GM18858 (cell line): ENCODE measurements around the gene CALR.
"Not testable (repeated sequence)": the region's sequence is repeated elsewhere in the genome, so short reads cannot be mapped to it uniquely, and the experiment has no call there.

Source experiments
- ATAC-seq: cut with Tn5 transposase; IDR thresholded peaks from one replicate; pipeline ENCODE4 v1.9.1; 2021; ENCODE audit not compliant: unreplicated experiment

Gene CALR

DNA sequence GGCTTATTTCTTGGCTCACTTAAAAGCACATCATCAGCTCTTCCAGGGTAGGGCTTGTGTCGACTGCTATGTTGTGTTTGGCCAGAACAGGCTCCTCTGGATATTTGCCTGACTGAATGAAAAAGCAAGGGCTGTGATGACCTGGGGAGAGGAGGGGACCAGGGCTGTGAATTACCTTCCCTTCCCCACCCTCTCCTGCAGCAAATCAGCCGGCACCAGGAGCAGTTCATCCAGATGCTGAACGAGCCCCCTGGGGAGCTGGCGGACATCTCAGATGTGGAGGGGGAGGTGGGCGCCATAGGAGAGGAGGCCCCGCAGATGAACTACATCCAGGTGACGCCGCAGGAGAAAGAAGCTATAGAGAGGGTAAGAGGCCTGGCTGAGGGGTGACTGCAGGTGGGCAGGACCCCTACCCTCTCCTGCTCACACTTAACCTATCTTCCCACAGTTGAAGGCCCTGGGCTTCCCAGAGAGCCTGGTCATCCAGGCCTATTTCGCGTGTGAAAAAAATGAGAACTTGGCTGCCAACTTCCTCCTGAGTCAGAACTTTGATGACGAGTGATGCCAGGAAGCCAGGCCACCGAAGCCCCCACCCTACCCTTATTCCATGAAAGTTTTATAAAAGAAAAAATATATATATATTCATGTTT is 14.2 kb downstream of the CALR start:
- ATAC-seq, result no peak

DNA sequence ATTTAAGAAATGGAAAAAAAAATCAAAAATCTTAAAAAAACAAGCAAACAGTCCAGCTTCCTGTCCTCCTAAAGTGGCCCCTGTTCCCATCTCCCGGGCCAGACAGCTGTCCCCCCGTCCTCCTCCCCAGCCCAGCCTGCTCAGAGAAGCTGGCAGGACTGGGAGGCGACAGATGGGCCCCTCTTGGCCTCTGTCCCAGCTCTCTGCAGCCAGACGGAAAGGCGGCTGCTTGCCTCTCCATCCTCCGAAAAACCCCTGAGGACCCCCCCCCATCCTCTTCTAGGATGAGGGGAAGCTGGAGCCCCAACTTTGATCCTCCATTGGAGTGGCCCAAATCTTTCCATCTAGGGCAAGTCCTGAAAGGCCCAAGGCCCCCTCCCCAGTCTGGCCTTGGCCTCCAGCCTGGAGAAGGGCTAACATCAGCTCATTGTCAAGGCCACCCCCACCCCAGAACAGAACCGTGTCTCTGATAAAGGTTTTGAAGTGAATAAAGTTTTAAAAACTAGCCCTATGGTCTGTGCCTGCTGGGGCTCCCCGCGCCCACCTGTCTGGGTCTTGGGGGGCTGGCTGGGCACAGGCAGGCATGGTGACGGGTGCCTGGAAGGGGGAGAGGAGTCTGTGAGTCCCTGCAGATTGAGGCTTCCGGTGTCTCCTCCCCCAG is 14.9 kb downstream of the CALR start:
- no peak for ATAC-seq

DNA sequence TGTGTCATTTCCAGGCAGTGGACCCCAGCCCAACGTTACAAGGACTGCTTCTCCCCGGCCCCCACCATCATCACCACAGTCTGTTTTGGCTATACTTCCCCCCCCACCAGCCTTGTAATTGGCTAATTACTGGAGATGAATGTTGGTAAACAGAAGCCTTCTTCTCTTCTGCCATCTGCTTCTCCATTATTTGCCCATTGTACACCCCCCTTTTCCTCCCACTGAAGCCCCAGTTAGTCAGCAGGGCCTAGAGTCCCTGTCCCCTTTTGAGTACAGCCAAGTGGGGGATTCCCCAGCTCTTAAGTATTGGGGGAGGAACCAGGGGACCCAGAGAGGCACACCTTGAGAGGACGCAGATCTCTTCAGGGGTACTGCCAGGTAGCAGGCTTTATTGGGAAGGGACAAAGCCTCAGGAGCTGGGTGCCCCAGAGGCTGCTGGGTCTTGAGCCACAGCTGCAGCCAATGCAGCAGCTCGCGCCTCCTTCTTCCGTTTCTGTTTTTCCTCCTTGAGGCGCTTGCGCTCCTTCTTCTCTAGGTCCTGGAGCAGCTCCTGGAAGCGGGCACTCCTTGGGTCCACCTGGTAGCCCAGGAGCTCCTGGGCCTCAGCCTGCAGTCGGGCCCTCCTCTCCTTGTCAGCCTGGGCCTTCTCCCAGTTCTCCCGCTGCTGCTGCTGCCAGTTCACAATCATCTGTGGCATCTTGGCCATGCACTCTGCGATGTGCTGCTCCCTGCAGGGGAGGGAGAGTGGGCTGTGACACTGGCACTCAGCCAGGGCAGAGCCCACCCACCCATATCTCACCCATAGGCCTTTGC is 15.6 kb downstream of the CALR start:
- ATAC-seq, result no peak

DNA sequence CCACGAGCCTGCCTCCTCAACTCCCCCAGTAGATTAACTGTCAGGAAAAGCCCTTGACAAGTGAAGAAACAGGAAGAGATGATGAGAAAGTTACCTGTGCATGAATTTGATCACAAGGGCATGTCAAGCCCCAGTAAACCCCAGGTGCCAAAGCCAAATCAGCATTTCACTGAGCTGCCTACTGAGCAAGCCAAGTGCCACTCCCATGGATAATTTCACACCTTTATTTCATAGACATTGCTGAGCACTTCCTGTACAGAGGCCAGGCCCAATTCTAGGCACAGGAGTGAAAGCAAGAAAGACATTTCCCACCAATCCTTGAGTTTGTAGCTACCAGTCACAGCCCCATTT is 16.2 kb downstream of the CALR start:
- ATAC-seq, result no peak

DNA sequence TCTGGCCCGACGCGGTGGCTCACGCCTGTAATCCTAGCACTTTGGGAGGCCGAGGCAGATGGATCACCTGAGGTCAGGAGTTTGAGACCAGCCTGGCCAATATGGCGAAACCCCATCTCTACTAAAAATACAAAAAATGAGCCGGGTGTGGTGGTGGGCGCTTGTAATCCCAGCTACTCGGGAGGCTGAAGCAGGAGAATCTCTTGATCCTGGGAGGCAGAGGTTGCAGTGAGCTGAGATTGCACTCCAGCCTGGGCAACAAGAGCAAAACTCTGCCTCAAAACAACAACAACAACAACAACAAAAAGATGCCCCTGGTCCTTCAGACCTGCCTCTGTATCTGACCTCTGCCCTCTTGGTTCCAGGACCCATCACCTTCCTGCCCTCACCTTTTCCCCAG is 17.2 kb downstream of the CALR start:
- ATAC-seq, result not testable (repeated sequence)

DNA sequence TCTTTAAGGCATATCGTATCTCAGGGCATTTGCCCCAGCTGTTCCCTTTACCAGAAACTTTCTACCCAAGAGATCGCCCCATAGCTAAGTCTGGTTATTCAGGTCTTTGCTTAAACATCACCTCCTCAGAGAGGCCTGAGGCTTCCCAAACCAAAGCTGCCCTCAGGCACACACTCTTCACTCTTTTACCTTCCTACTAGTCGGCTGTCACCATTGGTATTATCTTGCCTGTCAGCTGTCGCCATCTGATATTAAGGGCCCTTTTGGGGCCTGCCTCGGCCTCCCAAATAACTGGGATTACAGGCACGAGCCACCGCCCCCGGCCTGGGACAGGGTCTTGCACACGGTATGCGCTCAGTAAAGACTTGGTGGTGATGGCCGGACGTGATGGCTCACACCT is 17.6 kb downstream of the CALR start:
- ATAC-seq, result no peak

DNA sequence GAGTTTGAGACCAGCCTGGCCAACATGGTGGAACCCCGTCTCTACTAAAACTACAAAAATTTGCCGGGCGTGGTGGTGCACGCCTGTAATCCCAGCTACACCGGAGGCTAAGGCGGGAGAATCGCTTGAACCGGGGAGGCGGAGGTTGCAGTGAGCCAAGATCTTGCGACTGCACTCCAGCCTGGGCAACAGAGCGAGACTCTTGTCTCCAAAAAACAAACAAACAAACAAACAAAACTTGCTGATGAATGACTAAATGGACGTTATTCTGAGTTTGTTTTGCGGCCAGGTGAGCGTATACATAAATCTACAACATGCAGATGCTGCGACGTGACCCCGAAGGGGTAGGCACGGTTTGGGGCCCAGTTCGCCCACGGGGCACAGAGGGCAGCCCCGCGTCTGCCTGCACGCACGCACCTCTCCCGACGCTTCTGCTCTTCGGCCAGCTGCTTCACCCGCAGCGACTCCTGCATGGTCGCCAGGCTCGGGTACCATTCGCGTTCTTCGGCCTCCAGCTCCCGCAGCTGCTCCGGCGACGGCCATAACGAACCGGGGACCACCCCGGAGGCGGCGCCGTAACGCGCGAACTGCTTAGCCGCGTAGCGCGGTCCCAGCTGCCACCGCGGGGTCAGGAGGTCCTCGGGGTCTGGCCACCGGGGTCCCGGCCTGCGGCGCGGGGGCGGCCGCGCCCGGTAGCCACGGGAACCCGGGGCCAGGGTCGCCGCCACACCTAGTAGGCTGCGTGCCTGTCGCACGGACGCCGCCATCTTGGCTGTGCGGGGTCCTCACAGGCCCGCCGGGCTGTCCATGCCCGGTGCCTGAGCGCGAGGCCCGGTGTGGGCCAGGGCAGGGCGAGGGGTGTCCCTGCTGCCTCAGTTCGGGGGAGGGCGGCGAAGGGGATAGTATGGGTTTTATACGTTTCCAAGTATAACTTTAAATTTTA is 18.3 kb downstream of the CALR start, which contains the start of gene GADD45GIP1:
GADD45GIP1 (minus strand) TSS at position 778 of the 943 bp plus-strand sequence; CDS start at position 767, 11 bp downstream.
- ATAC-seq, result no peak

DNA sequence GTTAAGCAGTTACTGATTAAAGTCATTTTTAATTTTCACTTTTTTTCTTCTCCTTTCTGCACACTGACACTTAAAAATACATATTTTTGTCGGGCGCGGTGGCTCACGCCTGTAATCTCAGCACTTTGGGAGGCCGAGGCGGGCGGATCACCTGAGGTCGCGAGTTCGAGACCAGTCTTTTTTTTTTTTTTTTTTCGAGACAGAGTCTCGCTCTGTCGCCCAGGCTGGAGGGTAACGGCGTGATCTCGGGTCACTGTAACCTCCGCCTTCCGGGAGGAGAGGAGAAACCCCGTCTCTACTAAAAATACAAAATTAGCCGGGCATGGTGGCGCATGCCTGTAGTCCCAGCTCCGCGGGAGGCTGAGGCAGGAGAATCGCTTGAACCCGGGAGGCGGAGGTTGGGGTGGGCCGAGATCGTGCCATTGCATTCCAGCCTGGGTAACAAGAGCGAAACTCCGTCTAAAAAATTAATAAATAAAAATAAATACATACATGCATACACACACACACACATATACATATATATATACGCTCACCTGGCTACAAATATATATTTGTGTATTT is 19.1 kb downstream of the CALR start:
- ATAC-seq, result not testable (repeated sequence)

DNA sequence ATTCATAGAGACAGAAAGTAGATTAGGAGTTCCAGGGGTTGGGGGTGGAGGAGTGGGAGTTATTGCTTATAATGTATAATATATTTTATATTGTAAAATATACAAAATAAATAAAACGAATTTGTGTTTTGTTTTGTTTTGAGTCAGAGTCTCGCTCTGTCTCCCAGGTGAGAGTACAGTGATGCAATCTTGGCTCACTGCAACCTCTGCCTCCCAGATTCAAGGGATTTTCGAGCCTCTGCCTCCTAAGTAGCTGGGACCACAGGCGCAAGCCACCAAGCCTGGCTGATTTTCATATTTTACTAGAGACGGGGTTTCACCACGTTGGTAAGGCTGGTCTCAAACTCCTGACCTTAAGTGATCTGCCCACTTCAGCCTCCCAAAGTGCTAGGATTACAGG is 21.1 kb downstream of the CALR start:
- no peak for ATAC-seq

DNA sequence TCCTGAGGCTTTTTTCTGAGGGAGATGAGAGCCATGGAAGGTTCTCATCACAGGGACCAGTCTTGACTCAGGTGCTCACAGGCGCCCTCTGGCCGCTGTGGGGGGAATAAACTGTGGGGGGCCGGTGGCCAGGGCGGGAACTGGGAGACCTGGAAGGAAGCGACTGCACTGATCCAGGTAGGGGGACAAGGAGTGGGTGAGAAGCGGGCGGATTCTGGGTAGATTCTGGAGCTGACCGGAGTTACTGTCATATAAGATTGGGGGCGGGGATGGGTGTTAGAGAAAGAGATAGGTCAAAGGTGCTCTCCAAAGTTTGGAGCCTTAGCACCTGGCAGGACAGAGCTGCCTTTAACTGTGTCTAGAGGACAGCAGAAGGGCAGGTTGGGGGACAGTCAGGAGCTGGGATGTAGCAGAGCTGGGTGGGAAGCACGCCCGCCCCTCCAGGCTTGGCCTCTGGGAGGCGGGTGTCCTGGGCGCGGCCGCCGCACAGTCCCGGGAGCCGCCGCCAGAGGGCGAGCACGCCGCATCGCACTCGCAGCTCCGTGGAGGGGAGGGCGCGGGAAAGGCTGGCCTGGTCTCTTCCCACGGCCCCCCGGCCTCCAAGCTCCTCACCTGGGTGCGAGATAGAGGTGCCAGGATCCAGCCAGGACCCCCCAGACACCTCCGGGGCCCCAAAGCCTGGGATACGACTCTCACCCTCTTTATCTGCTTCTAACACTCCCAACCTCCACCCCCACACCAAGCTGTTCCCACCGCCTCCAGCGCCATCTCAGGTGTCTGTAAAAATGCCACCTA is 26.8 kb downstream of the CALR start:
- ATAC-seq, result no peak

DNA sequence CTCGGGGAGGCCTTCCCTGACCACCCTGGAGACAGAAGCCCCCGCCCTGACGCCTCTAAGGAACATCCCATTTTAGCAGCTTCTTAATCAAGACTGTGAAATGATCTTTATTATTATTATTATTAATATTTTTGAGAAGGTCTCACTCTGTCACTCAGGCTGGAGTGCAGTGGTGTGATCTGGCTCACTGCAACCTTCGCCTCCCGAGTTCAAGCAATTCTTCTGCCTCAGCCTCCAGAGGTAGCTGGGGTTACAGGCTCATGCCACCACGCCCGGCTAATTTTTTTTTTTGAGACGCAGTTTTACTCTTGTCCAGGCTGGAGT is 27.4 kb downstream of the CALR start:
- no peak for ATAC-seq

DNA sequence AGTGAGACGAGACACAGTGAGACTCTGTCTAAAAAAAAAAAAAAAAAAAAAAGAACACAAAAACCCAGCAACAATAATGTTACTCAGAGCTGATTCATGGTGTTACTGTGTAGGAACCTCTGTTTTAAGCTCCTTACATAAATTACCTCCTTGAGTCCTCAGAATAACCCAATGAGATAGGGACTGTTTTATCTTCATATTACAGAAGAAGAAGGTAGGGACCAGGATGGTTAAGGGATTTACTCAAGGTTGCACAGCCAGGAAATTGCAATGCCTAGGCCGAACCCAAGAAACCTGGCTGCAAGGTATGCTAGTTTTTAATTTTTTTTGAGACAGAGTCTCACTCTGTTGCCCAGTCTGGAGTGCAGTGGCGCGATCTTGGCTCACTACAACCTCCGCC is 29.5 kb downstream of the CALR start:
- ATAC-seq, result no peak

DNA sequence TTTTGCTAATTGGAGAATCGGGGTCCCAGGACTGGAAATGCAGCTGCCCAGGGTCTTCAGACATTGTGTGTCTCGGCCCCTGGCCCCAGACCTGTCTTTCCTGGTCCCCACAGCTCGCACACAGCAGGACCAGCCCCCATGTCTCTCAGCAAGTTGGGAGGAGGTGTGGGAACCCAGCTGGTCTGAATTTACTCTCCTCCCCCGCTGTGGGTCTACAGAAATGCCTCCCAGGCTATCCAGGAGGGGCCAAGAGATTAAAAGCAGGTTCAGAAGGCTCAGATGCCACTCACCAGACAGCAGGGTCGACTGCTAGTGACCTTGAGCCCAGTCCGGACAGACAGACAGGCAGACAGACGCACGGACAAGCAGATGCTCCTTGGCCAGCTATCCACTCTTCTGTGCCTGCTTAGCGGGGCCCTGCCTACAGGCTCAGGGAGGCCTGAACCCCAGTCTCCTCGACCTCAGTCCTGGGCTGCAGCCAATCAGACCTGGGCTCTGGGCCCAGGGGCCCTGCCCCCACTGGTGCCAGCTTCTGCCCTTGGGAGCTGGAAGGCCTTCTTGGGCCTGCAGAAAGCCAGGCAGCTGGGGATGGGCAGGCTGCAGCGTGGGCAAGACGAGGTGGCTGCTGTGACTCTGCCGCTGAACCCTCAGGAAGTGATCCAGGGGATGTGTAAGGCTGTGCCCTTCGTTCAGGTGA is 31.0 kb downstream of the CALR start, which contains the start of gene DAND5:
DAND5 (plus strand) TSS at position 285 of the 697 bp plus-strand sequence; CDS start at position 370, 85 bp downstream.
- no peak for ATAC-seq

DNA sequence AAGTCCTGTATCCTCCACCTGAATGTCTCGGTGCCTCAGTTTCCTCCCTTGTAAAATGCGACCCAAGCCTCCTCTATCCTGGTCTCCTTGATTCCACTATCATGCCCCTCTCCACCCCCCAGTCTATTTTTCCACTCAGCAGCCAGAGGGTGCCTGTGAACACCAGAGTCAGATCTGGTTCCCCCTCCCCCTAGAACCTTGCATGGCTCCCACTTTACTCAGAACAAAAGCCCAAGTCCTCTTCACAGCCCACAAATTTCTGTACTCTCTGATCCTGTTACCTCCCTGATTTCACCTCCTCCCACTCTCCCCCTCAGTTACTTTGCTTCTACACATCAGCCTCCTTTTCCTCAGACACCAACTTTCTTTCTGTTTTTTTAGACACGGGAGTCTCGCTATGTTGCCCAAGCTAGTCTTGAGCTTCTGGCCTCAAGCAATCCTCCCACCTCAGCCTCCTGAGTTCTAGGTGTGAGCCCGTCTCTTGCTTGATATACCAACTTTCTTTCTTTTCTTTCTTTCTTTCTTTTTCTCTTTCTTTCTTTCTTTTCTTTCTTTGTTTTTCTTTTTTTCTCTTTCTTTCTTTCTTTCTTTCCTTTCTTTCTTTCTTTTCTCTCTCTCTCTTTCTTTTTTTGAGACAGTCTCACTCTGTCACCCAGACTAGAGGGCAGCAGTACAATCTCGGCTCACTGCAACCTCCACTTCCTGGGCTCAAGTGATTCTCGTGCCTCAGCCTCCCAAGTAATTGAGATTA is 31.8 kb downstream of the CALR start:
- ATAC-seq, result no peak

DNA sequence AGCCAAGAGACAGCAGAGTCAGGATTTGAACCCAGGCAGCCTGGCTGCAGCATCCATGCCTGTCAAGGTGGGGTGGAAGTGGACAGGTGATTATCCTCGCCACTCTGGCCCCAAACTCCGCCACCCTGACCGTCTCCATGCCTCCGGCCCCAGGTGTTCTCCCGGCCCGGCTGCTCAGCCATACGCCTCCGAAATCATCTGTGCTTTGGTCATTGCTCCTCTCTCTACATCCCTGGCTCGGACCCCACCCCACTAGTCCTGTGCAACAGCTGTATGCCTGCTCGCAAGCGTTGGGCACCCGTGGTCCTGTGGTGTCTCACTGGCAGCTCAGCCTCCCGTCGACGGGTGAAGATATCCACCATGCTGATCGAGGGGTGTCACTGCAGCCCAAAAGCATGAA is 34.8 kb downstream of the CALR start:
- no peak for ATAC-seq

DNA sequence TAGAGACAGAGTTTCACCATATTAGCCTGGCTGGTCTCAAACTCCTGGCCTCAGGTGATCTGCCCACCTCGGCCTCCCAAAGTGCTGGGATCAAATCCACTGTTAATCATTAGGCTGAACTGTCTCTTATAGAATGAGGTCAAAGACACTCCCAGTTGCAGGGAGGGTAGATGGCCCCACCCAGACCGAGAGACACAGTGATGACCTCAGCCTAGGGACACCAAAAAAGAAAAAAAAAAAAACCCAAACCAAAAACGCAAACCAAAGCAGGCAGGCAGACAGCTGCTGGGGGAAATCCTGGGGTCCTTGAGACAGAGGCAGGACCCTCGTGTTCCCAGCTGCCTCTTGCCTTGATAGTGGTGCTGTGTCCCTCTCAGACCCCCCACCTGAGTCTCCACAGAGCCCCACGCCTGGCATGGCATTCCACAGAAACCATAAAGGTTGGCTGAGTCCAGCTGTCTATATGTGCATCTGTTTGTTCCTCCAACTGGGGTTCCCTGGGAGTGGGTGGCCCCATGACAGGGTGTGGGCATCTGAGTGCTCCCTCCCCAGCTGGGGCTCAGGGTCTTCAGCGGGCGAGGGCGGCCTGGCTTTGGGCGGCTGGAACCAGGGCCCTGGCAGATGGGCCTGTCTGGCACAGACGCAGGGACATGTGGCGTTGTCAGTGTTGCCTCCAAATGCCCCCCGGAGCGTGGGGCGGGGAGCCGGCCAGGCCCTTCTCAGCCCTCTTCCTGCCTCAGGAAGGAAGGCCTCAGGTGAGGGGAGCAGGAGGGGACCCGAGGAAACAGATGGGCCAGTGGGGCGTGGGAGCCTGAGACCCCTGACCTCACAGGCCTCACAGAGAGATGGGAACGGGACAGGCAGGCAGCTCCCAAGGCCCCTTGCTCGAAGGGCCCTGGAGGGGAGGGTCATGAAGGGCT is 36.2 kb downstream of the CALR start:
- ATAC-seq, result no peak

DNA sequence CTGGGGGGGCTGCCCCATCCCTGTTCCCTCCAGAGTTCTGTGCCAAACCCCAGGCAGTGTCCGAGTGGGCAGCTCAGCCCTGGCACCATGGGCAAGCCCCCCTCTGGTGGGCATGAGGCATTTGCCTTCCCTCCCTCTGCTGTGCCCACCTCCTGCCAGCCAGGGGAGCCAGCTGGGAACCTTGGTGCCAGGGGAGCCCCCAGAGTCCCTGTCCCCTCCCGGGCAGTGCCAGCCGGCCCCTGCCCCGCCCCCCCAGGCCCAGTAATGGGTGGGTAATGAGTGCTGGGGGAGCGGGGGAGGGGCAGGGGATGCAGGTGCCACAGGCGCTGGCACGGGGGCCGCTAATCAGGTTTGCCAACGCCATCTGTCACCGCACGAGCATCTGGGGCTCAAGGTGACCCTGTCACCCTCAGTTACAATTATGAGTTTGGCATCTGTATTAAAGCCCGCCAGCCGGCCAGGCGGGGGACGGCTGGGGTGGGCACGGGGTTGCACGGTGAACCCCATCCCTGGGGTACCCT is 36.9 kb downstream of the CALR start:
- ATAC-seq, result no peak
